Medulla oblongata (tissue), 1 donor: Measurements from ENCODE around the gene PTGER2.

Experiments
- DNase-seq: peaks from one replicate; pipeline ENCODE4 v3.0.0-alpha.2; 2015; ENCODE audit errors: extremely low spot score

The PTGER2 gene

GRCh38 chr14:52370406-52370935, 56.4 kb downstream of the PTGER2 start:
- no peak for DNase-seq

GRCh38 chr14:52377940-52378339, 63.8 kb downstream of the PTGER2 start:
- DNase-seq = no peak
